Osteoblast (primary cell): ENCODE data around the gene IRF8. TPM values are rescaled to one million over a fixed set of nuclear protein-coding genes. Genes with fewer than 3 reads are reported as not detected.

Experiments used
- DNase-seq: peaks from one replicate; pipeline ENCODE4 v3.0.0; 2011; ENCODE audit warnings: low spot score, mixed read lengths; ENCODE audit not compliant: insufficient read length; ENCODE audit errors: missing footprints
- H2AFZ ChIP-seq: 2 replicates; pipeline ENCODE4 v1.6.0; 2011; ENCODE audit warnings: mild to moderate bottlenecking, low read length
- H3K27ac ChIP-seq: 2 replicates; pipeline ENCODE4 v1.5.1; 2011; ENCODE audit warnings: mild to moderate bottlenecking, low read depth, low read length, moderate library complexity
- H3K27me3 ChIP-seq: 2 replicates; pipeline ENCODE4 v1.6.0; 2012; ENCODE audit warnings: mild to moderate bottlenecking, control low read depth, inconsistent platforms, low read length, moderate library complexity; ENCODE audit not compliant: insufficient read depth
- H3K36me3 ChIP-seq: 2 replicates; pipeline ENCODE4 v1.5.1; 2011; ENCODE audit warnings: mild to moderate bottlenecking, low read length, control low read depth, moderate library complexity; ENCODE audit not compliant: insufficient read depth
- H3K4me1 ChIP-seq: 2 replicates; pipeline ENCODE4 v1.5.1; 2011; ENCODE audit warnings: mild to moderate bottlenecking, low read length, control low read depth, moderate library complexity; ENCODE audit not compliant: insufficient read depth
- H3K4me2 ChIP-seq: 2 replicates; pipeline ENCODE4 v1.6.0; 2011; ENCODE audit warnings: mild to moderate bottlenecking, low read length; ENCODE audit not compliant: insufficient read depth
- H3K4me3 ChIP-seq: fragments of 200-600 bp; sonication (generic); 3 replicates; pipeline ENCODE4 v1.5.1; 2012; ENCODE audit warnings: mild to moderate bottlenecking, low read length, inconsistent platforms; ENCODE audit not compliant: insufficient read depth
- H3K79me2 ChIP-seq: 2 replicates; pipeline ENCODE4 v1.6.0; 2012; ENCODE audit warnings: mild to moderate bottlenecking, low read length, control low read depth, inconsistent platforms; ENCODE audit not compliant: insufficient read depth
- H3K9me3 ChIP-seq: 2 replicates; pipeline ENCODE4 v1.5.1; 2011; ENCODE audit warnings: low read depth, low read length, control low read depth
- H4K20me1 ChIP-seq: 2 replicates; pipeline ENCODE4 v1.6.0; 2012; ENCODE audit warnings: mild to moderate bottlenecking, low read length, control low read depth; ENCODE audit not compliant: insufficient read depth
- total RNA-seq: library from RNA; depleted of rRNA; stranded (reverse); fragments of >200 nt; gene quantifications from 2 replicates; pipeline ENCODE4 v1.2.3, GENCODE V29; 2012
- TF ChIP-seq, protein P1 (sequence below): IDR thresholded peaks from 2 replicates; pipeline ENCODE4 v1.5.1; 2011; ENCODE audit warnings: mild to moderate bottlenecking, low read depth, low read length, moderate library complexity; ENCODE audit errors: extremely low read depth

The IRF8 gene
- total RNA-seq, 1 donor = 0.36 TPM

GRCh38 chr16:85911251-85911930, 12.4 kb downstream of the IRF8 start:
- DNase-seq = no peak
- no peaks in the 10 kb centered on the region for H4K20me1 ChIP-seq
- TF ChIP-seq, protein P1, sequence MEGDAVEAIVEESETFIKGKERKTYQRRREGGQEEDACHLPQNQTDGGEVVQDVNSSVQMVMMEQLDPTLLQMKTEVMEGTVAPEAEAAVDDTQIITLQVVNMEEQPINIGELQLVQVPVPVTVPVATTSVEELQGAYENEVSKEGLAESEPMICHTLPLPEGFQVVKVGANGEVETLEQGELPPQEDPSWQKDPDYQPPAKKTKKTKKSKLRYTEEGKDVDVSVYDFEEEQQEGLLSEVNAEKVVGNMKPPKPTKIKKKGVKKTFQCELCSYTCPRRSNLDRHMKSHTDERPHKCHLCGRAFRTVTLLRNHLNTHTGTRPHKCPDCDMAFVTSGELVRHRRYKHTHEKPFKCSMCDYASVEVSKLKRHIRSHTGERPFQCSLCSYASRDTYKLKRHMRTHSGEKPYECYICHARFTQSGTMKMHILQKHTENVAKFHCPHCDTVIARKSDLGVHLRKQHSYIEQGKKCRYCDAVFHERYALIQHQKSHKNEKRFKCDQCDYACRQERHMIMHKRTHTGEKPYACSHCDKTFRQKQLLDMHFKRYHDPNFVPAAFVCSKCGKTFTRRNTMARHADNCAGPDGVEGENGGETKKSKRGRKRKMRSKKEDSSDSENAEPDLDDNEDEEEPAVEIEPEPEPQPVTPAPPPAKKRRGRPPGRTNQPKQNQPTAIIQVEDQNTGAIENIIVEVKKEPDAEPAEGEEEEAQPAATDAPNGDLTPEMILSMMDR = no peak
- peaks cover 7% of the 10 kb centered on the region for H3K27me3 ChIP-seq
- no peak overlapping the region for H3K4me3 ChIP-seq
- no peaks in the 10 kb centered on the region for H3K36me3 ChIP-seq
- H3K4me2 ChIP-seq = no peak overlapping the region
- no peak overlapping the region for H2AFZ ChIP-seq
- no peaks in the 10 kb centered on the region for H3K9me3 ChIP-seq
- H3K27ac ChIP-seq = no peak overlapping the region
- H3K79me2 ChIP-seq = no peaks in the 10 kb centered on the region
- H3K4me1 ChIP-seq = no peaks in the 10 kb centered on the region

GRCh38 chr16:85912211-85912974, 13.4 kb downstream of the IRF8 start:
- H3K4me2 ChIP-seq = no peak overlapping the region
- no peak overlapping the region for H3K27ac ChIP-seq
- no peak overlapping the region for H2AFZ ChIP-seq
- no peaks in the 10 kb centered on the region for H3K36me3 ChIP-seq
- DNase-seq = no peak
- no peaks in the 10 kb centered on the region for H3K4me1 ChIP-seq
- H4K20me1 ChIP-seq = no peaks in the 10 kb centered on the region
- no peaks in the 10 kb centered on the region for H3K9me3 ChIP-seq
- no peaks in the 10 kb centered on the region for H3K79me2 ChIP-seq
- H3K4me3 ChIP-seq = no peak overlapping the region
- TF ChIP-seq, protein P1 = no peak
- peaks cover 7% of the 10 kb centered on the region for H3K27me3 ChIP-seq

DNA sequence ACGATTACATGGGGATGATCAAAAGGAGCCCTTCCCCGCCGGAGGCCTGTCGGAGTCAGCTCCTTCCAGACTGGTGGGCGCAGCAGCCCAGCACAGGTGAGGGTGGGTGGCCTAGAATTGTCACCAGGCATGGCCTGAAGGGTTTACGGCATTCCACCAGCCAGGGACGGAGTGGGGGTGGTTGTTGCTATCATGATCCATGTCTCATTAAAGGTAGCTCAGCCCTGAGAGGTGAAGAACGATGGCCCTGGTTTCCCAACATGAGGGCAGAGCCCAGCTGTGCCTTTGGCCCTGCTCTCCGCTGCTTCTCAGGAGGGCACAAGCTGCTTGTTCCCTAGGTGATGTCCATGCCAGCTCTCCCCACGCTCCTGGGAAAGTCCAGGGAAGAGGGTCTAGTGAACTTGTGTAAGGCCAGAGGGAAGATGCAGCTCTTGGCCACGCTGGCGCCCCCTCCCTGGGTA, 14.2 kb downstream of the IRF8 start:
- TF ChIP-seq, protein P1 = no peak
- DNase-seq = peak; percentile 53
- H3K79me2 ChIP-seq = no peaks in the 10 kb centered on the region
- H3K27ac ChIP-seq = no peak overlapping the region
- no peaks in the 10 kb centered on the region for H4K20me1 ChIP-seq
- no peaks in the 10 kb centered on the region for H3K9me3 ChIP-seq
- no peak overlapping the region for H3K4me2 ChIP-seq
- peaks cover 7% of the 10 kb centered on the region for H3K27me3 ChIP-seq
- no peaks in the 10 kb centered on the region for H3K36me3 ChIP-seq
- H3K4me1 ChIP-seq = no peaks in the 10 kb centered on the region
- no peak overlapping the region for H2AFZ ChIP-seq
- H3K4me3 ChIP-seq = no peak overlapping the region
